Measurements from ENCODE around the gene EN2. TPM values are rescaled to one million over a fixed set of nuclear protein-coding genes. Genes with fewer than 3 reads are reported as not detected.
A peak's percentile ranks its signal among the peaks of the same experiment; 100 is the strongest.

EN2 gene
- total RNA-seq, 2 experiments from 2014 or later: not detected

DNA sequence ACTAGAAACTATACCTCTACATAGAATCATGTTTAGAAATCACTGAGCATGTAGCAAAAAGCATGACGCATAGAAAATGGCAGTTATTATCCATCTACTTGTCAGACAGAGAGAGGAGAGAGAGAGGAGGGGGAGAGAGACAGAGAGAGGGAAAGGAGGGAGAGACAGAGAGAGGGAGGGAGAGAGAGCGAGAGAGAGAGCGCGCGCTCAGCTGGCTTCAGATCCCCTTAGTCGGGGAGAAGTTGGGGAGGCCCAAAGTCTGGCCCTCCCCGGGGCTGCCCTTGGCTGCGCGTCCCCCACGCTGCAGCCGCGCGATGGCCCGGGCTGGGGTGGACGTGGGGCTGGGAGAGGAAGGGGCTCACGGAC, 51.4 kb downstream of the EN2 start:
- DNase-seq: no peak
- CTCF ChIA-PET: no interaction called here
- intact Hi-C loops (cut with DNase I, micrococcal nuclease): loop anchor here in 1 of 2 experiments (10.0 kb wide), 1 partner anchor 135 kb away; no protein-coding TSS in a partner anchor
- Histone ChIP-seq H3K27me3 (ENCODE audit: control insufficient read depth in 1 of 2, insufficient read depth in 2 of 2, low read length in 2 of 2) (peaks cover 64 to 93% of the 10 kb centered on the region in 2 experiments), H3K4me3 (ENCODE audit: low read length) (no peak overlapping the region), H3K36me3 (ENCODE audit: insufficient read depth, low read length) (no peaks in the 10 kb centered on the region), H3K4me1 (ENCODE audit: insufficient read depth, low read length) (peaks cover 14% of the 10 kb centered on the region), H3K9me3 (ENCODE audit: control insufficient read depth in 1 of 2, insufficient read depth in 1 of 2, low read length in 2 of 2) (peaks cover 0 to 11% of the 10 kb centered on the region in 2 experiments), H3K27ac (ENCODE audit: low read depth in 1 of 2, low read length in 2 of 2) (no peak overlapping the region)
- no peak overlapping the region for H3K27ac Mint-ChIP-seq
- peaks cover 3% of the 10 kb centered on the region for H3K9me3 Mint-ChIP-seq
- H3K27me3 Mint-ChIP-seq: peaks cover 97% of the 10 kb centered on the region
- POLR2A ChIA-PET: no interaction called here
- no peak overlapping the region for H3K4me3 Mint-ChIP-seq
- TF ChIP-seq, protein P1, sequence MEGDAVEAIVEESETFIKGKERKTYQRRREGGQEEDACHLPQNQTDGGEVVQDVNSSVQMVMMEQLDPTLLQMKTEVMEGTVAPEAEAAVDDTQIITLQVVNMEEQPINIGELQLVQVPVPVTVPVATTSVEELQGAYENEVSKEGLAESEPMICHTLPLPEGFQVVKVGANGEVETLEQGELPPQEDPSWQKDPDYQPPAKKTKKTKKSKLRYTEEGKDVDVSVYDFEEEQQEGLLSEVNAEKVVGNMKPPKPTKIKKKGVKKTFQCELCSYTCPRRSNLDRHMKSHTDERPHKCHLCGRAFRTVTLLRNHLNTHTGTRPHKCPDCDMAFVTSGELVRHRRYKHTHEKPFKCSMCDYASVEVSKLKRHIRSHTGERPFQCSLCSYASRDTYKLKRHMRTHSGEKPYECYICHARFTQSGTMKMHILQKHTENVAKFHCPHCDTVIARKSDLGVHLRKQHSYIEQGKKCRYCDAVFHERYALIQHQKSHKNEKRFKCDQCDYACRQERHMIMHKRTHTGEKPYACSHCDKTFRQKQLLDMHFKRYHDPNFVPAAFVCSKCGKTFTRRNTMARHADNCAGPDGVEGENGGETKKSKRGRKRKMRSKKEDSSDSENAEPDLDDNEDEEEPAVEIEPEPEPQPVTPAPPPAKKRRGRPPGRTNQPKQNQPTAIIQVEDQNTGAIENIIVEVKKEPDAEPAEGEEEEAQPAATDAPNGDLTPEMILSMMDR (IDR thresholded peaks at IDR 0.05): no peak
- no peaks in the 10 kb centered on the region for H3K36me3 Mint-ChIP-seq (ENCODE audit: low read depth)
- ATAC-seq (ENCODE audit: poor library complexity): no peak
- peaks cover 31% of the 10 kb centered on the region for H3K4me1 Mint-ChIP-seq (ENCODE audit: low read depth)

DNA sequence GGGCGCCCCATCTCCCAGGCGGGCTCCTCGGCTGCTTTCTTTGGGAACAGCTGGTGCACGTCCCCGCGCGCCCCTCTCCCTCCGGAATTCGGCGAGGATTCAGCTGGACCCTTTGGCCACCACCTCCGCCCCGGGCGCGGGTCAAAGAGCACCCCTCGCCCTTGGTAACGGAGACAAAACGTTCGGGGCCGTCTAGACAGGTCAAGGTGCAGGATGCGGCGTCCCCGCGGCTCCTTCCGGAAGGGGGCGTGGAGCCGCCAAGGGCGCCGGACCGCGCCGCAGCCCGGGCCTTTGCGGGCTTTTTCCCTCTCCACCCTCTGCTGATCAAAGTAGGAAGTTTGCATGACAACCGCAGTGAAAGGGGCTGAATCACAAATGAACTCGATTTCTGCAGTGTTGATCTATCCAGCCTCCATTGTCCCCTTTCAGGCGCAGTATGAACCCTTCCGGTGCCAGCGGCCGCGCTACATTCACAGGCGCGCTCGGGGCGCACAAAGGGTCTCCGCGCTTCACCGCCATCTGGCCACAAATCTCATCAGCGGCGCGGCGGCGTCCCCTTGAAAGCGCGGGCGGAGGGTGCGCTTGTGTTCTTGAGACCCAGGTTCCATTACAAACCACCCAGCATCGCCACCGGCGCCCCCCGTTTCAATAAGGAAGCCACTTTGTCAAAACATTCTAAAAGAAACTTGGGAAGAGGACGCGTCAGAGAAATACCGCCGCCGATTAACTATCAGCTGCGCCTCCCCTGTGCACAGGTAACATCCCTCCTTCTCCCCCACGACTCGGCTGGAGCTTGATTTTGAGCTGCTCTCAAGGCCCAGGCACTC, 52.0 kb downstream of the EN2 start:
- TF ChIP-seq, protein P1 (IDR thresholded peaks at IDR 0.05): no peak
- intact Hi-C loops (cut with DNase I, micrococcal nuclease): loop anchor here in 1 of 2 experiments (5.0 to 10.0 kb wide), 2 partner anchors 43 to 135 kb away; no protein-coding TSS in a partner anchor
- DNase-seq (no peak), ATAC-seq (ENCODE audit: poor library complexity) (no peak)
- H3K36me3 ChIP-seq (ENCODE audit: insufficient read depth, low read length): no peaks in the 10 kb centered on the region
- H3K9me3 Mint-ChIP-seq: peaks cover 3% of the 10 kb centered on the region
- peaks cover 0 to 11% of the 10 kb centered on the region in 2 experiments for H3K9me3 ChIP-seq (ENCODE audit: control insufficient read depth in 1 of 2, insufficient read depth in 1 of 2, low read length in 2 of 2)
- peak overlapping the region; percentile 53 for H3K4me3 Mint-ChIP-seq
- CTCF ChIA-PET: no interaction called here
- H3K36me3 Mint-ChIP-seq (ENCODE audit: low read depth): no peaks in the 10 kb centered on the region
- H3K27me3 Mint-ChIP-seq: peaks cover 97% of the 10 kb centered on the region
- H3K27ac ChIP-seq (ENCODE audit: low read depth in 1 of 2, low read length in 2 of 2): no peak overlapping the region
- peaks cover 31% of the 10 kb centered on the region for H3K4me1 Mint-ChIP-seq (ENCODE audit: low read depth)
- no peak overlapping the region for H3K4me3 ChIP-seq (ENCODE audit: low read length)
- POLR2A ChIA-PET: no interaction called here
- no peak overlapping the region for H3K27ac Mint-ChIP-seq
- H3K27me3 ChIP-seq (ENCODE audit: control insufficient read depth in 1 of 2, insufficient read depth in 2 of 2, low read length in 2 of 2): peaks cover 59 to 87% of the 10 kb centered on the region in 2 experiments
- H3K4me1 ChIP-seq (ENCODE audit: insufficient read depth, low read length): peaks cover 14% of the 10 kb centered on the region

DNA sequence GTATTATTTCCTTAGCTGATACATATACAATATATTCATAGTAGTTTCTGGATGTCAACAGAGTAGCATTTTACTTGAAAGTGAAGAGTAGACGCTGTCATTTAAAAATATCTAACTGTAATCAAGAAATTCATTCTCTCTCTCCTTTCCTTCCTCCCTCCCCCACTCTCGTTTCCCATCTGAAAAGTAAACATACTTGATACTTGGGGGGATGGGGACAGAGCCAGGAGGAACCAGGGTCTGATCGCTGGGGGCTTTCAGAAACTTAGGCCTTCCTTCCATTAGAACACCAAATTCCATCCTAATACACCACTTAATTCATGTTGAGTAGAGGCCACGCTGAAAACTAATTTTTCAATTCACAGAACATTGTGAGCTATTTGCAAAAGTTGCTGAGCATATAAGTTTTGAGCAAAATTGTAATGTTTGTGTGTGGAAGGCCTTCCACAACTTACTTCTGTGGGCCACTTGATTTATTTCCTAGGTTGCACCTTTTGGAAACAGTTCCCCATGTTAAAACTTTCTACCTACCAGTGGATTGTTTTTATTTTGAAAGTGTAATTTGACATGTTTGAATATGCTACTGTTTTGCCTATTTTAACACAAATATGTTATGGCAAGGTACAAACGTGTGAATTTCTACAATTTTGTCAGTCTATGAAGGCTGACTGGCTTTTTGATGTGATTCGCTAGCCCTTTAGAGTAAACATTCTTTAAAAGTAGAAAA, 53.2 kb downstream of the EN2 start:
- POLR2A ChIA-PET: interaction anchor here (0.8 to 1.2 kb wide), 2 partner anchors 10 to 36 kb away, joined by 3 read pairs; no protein-coding TSS in a partner anchor
- Mint-ChIP-seq H3K36me3 (ENCODE audit: low read depth) (no peaks in the 10 kb centered on the region), H3K9me3 (peaks cover 3% of the 10 kb centered on the region), H3K4me3 (no peak overlapping the region), H3K4me1 (ENCODE audit: low read depth) (peaks cover 31% of the 10 kb centered on the region), H3K27ac (no peak overlapping the region), H3K27me3 (peaks cover 96% of the 10 kb centered on the region)
- TF ChIP-seq, protein P1 (IDR thresholded peaks at IDR 0.05): no peak
- DNase-seq (no peak), ATAC-seq (ENCODE audit: poor library complexity) (no peak)
- no peak overlapping the region for H3K27ac ChIP-seq (ENCODE audit: low read depth in 1 of 2, low read length in 2 of 2)
- H3K4me3 ChIP-seq (ENCODE audit: low read length): no peak overlapping the region
- CTCF ChIA-PET: no interaction called here
- intact Hi-C loops (cut with DNase I, micrococcal nuclease): loop anchor here in 1 of 2 experiments (5.0 kb wide), 1 partner anchor 44 kb away; no protein-coding TSS in a partner anchor
- H3K27me3 ChIP-seq (ENCODE audit: control insufficient read depth in 1 of 2, insufficient read depth in 2 of 2, low read length in 2 of 2): peaks cover 55 to 80% of the 10 kb centered on the region in 2 experiments
- peaks cover 14% of the 10 kb centered on the region for H3K4me1 ChIP-seq (ENCODE audit: insufficient read depth, low read length)
- no peaks in the 10 kb centered on the region for H3K36me3 ChIP-seq (ENCODE audit: insufficient read depth, low read length)
- peaks cover 0 to 11% of the 10 kb centered on the region in 2 experiments for H3K9me3 ChIP-seq (ENCODE audit: control insufficient read depth in 1 of 2, insufficient read depth in 1 of 2, low read length in 2 of 2)

All from CD4-positive, alpha-beta T cell (primary cell).